ENCODE results near the gene HMX2. TPM values are rescaled to one million over a fixed set of nuclear protein-coding genes. Genes with fewer than 3 reads are reported as not detected.
A peak's percentile ranks its signal among the peaks of the same experiment; 100 is the strongest.

HMX2 gene
- polyA plus RNA-seq, 1 donor (not counting 4 experiments of a cell fraction or from before 2014, with no cell fraction given) = not detected

DNA sequence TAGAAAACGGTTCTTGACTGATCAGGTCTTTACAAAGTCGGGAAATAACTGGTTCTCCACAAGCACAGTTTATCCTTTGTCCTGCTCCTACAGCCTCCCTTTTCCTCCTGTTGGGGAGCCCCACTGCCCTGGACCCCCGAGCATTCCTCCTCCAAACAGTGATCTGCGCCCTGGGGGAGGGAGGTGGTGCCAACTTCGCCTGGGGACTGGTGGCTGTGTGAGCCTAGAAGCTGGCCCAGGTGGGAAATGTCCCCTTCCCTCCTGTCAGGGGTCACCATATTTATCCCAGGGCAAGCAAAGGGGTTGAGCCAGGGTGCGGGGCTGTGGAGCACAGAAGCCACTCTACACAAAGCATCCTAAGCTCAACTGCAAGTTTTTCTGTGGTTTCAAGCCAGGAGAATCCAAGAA is 6.9 kb upstream of the HMX2 start:
- H3K27me3 ChIP-seq (ENCODE audit: control insufficient read depth, extremely low read depth, insufficient read depth, low read length) = peaks cover 99% of the 10 kb centered on the region
- no peak overlapping the region for H2AFZ ChIP-seq (ENCODE audit: control insufficient read depth, low read length)
- no peak overlapping the region for H3K4me3 ChIP-seq (ENCODE audit: control insufficient read depth in 2 of 3, extremely low read depth in 1 of 3, insufficient read depth in 2 of 3, low read depth in 1 of 3, low read length in 3 of 3)
- TF ChIP-seq EZH2 (IDR thresholded peaks at IDR 0.05; ENCODE audit: low read length) (no peak), CTCF (optimal IDR thresholded peaks at IDR 0.05 in 1 of 3, IDR thresholded peaks at IDR 0.05 in 1 of 3, conservative IDR thresholded peaks at IDR 0.05 in 1 of 3; ENCODE audit: extremely low read depth in 1 of 3, insufficient read depth in 2 of 3, low read length in 3 of 3) (no peak)
- H3K4me2 ChIP-seq (ENCODE audit: control insufficient read depth, extremely low read depth, insufficient read depth, low read depth, low read length) = no peak overlapping the region
- H3K9me3 ChIP-seq (ENCODE audit: control insufficient read depth, low read depth, low read length) = no peaks in the 10 kb centered on the region
- H4K20me1 ChIP-seq (ENCODE audit: control insufficient read depth, extremely low read depth, insufficient read depth, low read length) = peaks cover 7% of the 10 kb centered on the region
- H3K36me3 ChIP-seq (ENCODE audit: control insufficient read depth in 2 of 2, extremely low read depth in 1 of 2, insufficient read depth in 2 of 2, low read length in 2 of 2) = no peaks in the 10 kb centered on the region
- dilution Hi-C loops (cut with MboI; ENCODE audit: extremely low pct_ligation_motif_present, low sequenced_read_pairs) = no loop called here
- FAIRE-seq = no peak
- no peaks in the 10 kb centered on the region for H3K9me1 ChIP-seq (ENCODE audit: control insufficient read depth, extremely low read depth, insufficient read depth, low read length)
- H3K9ac ChIP-seq (ENCODE audit: control insufficient read depth, extremely low read depth, insufficient read depth, low read length) = no peak overlapping the region
- no peak for DNase-seq (ENCODE audit: low read depth, low spot score)
- H3K4me1 ChIP-seq (ENCODE audit: control insufficient read depth, extremely low read depth, insufficient read depth, low read length) = peaks cover 4% of the 10 kb centered on the region
- no peak overlapping the region for H3K27ac ChIP-seq (ENCODE audit: control insufficient read depth, insufficient read depth, low read length)
- no peaks in the 10 kb centered on the region for H3K79me2 ChIP-seq (ENCODE audit: control insufficient read depth, insufficient read depth, low read length)

- H3K9me3 ChIP-seq (ENCODE audit: control insufficient read depth, low read depth, low read length) = no peaks in the 10 kb centered on the region
- H2AFZ ChIP-seq (ENCODE audit: control insufficient read depth, low read length) = no peak overlapping the region
- H3K4me3 ChIP-seq (ENCODE audit: control insufficient read depth in 2 of 3, extremely low read depth in 1 of 3, insufficient read depth in 2 of 3, low read depth in 1 of 3, low read length in 3 of 3) = no peak overlapping the region
- no peak overlapping the region for H3K9ac ChIP-seq (ENCODE audit: control insufficient read depth, extremely low read depth, insufficient read depth, low read length)
- peaks cover 4% of the 10 kb centered on the region for H3K4me1 ChIP-seq (ENCODE audit: control insufficient read depth, extremely low read depth, insufficient read depth, low read length)
- H4K20me1 ChIP-seq (ENCODE audit: control insufficient read depth, extremely low read depth, insufficient read depth, low read length) = peaks cover 7% of the 10 kb centered on the region
- H3K9me1 ChIP-seq (ENCODE audit: control insufficient read depth, extremely low read depth, insufficient read depth, low read length) = no peaks in the 10 kb centered on the region
- H3K27ac ChIP-seq (ENCODE audit: control insufficient read depth, insufficient read depth, low read length) = no peak overlapping the region
- no peaks in the 10 kb centered on the region for H3K79me2 ChIP-seq (ENCODE audit: control insufficient read depth, insufficient read depth, low read length)
- H3K4me2 ChIP-seq (ENCODE audit: control insufficient read depth, extremely low read depth, insufficient read depth, low read depth, low read length) = no peak overlapping the region
- H3K27me3 ChIP-seq (ENCODE audit: control insufficient read depth, extremely low read depth, insufficient read depth, low read length) = peaks cover 99% of the 10 kb centered on the region
- DNase-seq (ENCODE audit: low read depth, low spot score) (no peak), FAIRE-seq (no peak)
- no peaks in the 10 kb centered on the region for H3K36me3 ChIP-seq (ENCODE audit: control insufficient read depth in 2 of 2, extremely low read depth in 1 of 2, insufficient read depth in 2 of 2, low read length in 2 of 2)
- TF ChIP-seq EZH2 (IDR thresholded peaks at IDR 0.05; ENCODE audit: low read length) (peak; percentile 78), CTCF (optimal IDR thresholded peaks at IDR 0.05 in 1 of 3, IDR thresholded peaks at IDR 0.05 in 1 of 3, conservative IDR thresholded peaks at IDR 0.05 in 1 of 3; ENCODE audit: extremely low read depth in 1 of 3, insufficient read depth in 2 of 3, low read length in 3 of 3) (no peak)
- dilution Hi-C loops (cut with MboI; ENCODE audit: extremely low pct_ligation_motif_present, low sequenced_read_pairs) = no loop called here
Observed at GRCh38 chr10:123141791-123142700, 5.9 kb upstream of the HMX2 start.
